EL (cell line): ENCODE results near the gene TTYH1.
"Not testable (repeated sequence)": the region's sequence is repeated elsewhere in the genome, so short reads cannot be mapped to it uniquely, and the experiment has no call there.

Experiments used
- DNase-seq: peaks from one replicate; pipeline ENCODE4 v3.0.0-alpha.2; 2016

Gene TTYH1

GRCh38 chr19:54461613-54462012, 46.3 kb downstream of the TTYH1 start:
- DNase-seq, result no peak

GRCh38 chr19:54462047-54462654, 46.9 kb downstream of the TTYH1 start:
- peak; percentile 7 for DNase-seq

GRCh38 chr19:54462655-54463530, 47.6 kb downstream of the TTYH1 start:
- DNase-seq, result peak; percentile 74

GRCh38 chr19:54463531-54464043, 48.3 kb downstream of the TTYH1 start, which contains the start of gene LENG9:
Gene LENG9 (minus strand): TSS chr19:54463778. CDS start chr19:54463526, 252 bp downstream.
- peak; percentile 99 for DNase-seq

GRCh38 chr19:54464044-54464629, 48.9 kb downstream of the TTYH1 start:
- peak; percentile 88 for DNase-seq

- peak; percentile 88 for DNase-seq
Observed at GRCh38 chr19:54464630-54465425, 49.6 kb downstream of the TTYH1 start.

GRCh38 chr19:54465426-54466109, 50.3 kb downstream of the TTYH1 start:
- DNase-seq, result no peak

GRCh38 chr19:54466110-54466480, 50.8 kb downstream of the TTYH1 start:
- DNase-seq, result not testable (repeated sequence)

- DNase-seq, result no peak
Observed at GRCh38 chr19:54469496-54469934, 54.3 kb downstream of the TTYH1 start.

- DNase-seq, result no peak
Observed at GRCh38 chr19:54470276-54470887, 55.1 kb downstream of the TTYH1 start.

- no peak for DNase-seq
Observed at GRCh38 chr19:54470991-54471782, 55.9 kb downstream of the TTYH1 start.

GRCh38 chr19:54473071-54473891, 58.0 kb downstream of the TTYH1 start, which contains the start of gene CDC42EP5:
Gene CDC42EP5 (minus strand): TSS chr19:54473296. CDS start chr19:54465547, 7,749 bp downstream.
- DNase-seq, result peak; percentile 80

- no peak for DNase-seq
Observed at GRCh38 chr19:54473892-54474372, 58.7 kb downstream of the TTYH1 start.

- DNase-seq, result no peak
Observed at GRCh38 chr19:54475706-54476105, 60.4 kb downstream of the TTYH1 start.

- DNase-seq, result no peak
Observed at GRCh38 chr19:54477650-54478049, 62.4 kb downstream of the TTYH1 start.

GRCh38 chr19:54478677-54479266, 63.5 kb downstream of the TTYH1 start:
- DNase-seq, result peak; percentile 42

- no peak for DNase-seq
Observed at GRCh38 chr19:54480051-54480450, 64.8 kb downstream of the TTYH1 start.

- DNase-seq, result peak; percentile 38
Observed at GRCh38 chr19:54481326-54481930, 66.2 kb downstream of the TTYH1 start.

- no peak for DNase-seq
Observed at GRCh38 chr19:54482889-54483288, 67.6 kb downstream of the TTYH1 start.
